A549 (cell line): ENCODE results near the gene ZPBP2.

Source experiments
- POLR2A ChIP-seq: IDR thresholded peaks from 2 replicates; pipeline ENCODE4 v1.6.1; 2012; ENCODE audit warnings: mild to moderate bottlenecking, low read length
- TF ChIP-seq, protein P1 (sequence below): fragments of 150-350 bp; IDR thresholded peaks from 2 replicates; pipeline ENCODE4 v1.6.1; 2014; ENCODE audit warnings: low read depth, mild to moderate bottlenecking, low read length
- TF ChIP-seq, protein P2 (sequence below): IDR thresholded peaks from 2 replicates; pipeline ENCODE4 v1.6.1; 2012
- TF ChIP-seq, protein P3 (sequence below): fragments of >200 bp; sonication (Bioruptor Twin); formaldehyde crosslinking; IDR thresholded peaks from 3 replicates; pipeline ENCODE4 v1.5.1; 2016
- TF ChIP-seq, protein P4 (sequence below): fragments of 450-650 bp; IDR thresholded peaks from 2 replicates; pipeline ENCODE4 v1.6.1; 2014; ENCODE audit warnings: antibody characterized with exemption
- TF ChIP-seq, protein P5 (sequence below): fragments of 200-600 bp; sonication (generic); IDR thresholded peaks from 2 replicates; pipeline ENCODE4 v1.6.1; 2016; ENCODE audit warnings: antibody characterized with exemption, mild to moderate bottlenecking, moderate library complexity

DNA sequence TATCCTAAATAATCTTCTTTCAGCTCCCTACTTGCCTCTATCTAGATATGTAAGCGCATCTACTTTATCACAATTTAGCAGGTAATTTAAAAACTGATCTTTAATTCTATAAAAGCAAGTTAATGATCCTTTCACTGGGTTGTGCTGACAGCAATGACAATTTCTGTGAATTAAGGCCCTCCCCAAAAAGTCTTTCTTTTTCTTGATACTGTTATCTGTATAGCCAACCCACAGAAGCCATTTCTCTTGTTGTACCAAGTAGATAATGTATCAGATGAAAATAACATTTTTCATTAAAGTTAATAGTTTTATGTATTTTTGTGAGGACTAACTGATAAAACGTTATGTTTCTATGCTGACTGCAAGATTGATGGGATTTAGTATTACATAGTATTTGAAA lies 3.8 kb downstream of the ZPBP2 start:
- TF ChIP-seq, protein P1, sequence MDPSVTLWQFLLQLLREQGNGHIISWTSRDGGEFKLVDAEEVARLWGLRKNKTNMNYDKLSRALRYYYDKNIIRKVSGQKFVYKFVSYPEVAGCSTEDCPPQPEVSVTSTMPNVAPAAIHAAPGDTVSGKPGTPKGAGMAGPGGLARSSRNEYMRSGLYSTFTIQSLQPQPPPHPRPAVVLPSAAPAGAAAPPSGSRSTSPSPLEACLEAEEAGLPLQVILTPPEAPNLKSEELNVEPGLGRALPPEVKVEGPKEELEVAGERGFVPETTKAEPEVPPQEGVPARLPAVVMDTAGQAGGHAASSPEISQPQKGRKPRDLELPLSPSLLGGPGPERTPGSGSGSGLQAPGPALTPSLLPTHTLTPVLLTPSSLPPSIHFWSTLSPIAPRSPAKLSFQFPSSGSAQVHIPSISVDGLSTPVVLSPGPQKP, result no peak
- TF ChIP-seq, protein P2, sequence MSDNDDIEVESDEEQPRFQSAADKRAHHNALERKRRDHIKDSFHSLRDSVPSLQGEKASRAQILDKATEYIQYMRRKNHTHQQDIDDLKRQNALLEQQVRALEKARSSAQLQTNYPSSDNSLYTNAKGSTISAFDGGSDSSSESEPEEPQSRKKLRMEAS, result no peak
- TF ChIP-seq, protein P3, sequence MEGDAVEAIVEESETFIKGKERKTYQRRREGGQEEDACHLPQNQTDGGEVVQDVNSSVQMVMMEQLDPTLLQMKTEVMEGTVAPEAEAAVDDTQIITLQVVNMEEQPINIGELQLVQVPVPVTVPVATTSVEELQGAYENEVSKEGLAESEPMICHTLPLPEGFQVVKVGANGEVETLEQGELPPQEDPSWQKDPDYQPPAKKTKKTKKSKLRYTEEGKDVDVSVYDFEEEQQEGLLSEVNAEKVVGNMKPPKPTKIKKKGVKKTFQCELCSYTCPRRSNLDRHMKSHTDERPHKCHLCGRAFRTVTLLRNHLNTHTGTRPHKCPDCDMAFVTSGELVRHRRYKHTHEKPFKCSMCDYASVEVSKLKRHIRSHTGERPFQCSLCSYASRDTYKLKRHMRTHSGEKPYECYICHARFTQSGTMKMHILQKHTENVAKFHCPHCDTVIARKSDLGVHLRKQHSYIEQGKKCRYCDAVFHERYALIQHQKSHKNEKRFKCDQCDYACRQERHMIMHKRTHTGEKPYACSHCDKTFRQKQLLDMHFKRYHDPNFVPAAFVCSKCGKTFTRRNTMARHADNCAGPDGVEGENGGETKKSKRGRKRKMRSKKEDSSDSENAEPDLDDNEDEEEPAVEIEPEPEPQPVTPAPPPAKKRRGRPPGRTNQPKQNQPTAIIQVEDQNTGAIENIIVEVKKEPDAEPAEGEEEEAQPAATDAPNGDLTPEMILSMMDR, result no peak
- TF ChIP-seq, protein P4, sequence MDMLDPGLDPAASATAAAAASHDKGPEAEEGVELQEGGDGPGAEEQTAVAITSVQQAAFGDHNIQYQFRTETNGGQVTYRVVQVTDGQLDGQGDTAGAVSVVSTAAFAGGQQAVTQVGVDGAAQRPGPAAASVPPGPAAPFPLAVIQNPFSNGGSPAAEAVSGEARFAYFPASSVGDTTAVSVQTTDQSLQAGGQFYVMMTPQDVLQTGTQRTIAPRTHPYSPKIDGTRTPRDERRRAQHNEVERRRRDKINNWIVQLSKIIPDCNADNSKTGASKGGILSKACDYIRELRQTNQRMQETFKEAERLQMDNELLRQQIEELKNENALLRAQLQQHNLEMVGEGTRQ, result no peak
- no peak for TF ChIP-seq POLR2A
- TF ChIP-seq, protein P5, sequence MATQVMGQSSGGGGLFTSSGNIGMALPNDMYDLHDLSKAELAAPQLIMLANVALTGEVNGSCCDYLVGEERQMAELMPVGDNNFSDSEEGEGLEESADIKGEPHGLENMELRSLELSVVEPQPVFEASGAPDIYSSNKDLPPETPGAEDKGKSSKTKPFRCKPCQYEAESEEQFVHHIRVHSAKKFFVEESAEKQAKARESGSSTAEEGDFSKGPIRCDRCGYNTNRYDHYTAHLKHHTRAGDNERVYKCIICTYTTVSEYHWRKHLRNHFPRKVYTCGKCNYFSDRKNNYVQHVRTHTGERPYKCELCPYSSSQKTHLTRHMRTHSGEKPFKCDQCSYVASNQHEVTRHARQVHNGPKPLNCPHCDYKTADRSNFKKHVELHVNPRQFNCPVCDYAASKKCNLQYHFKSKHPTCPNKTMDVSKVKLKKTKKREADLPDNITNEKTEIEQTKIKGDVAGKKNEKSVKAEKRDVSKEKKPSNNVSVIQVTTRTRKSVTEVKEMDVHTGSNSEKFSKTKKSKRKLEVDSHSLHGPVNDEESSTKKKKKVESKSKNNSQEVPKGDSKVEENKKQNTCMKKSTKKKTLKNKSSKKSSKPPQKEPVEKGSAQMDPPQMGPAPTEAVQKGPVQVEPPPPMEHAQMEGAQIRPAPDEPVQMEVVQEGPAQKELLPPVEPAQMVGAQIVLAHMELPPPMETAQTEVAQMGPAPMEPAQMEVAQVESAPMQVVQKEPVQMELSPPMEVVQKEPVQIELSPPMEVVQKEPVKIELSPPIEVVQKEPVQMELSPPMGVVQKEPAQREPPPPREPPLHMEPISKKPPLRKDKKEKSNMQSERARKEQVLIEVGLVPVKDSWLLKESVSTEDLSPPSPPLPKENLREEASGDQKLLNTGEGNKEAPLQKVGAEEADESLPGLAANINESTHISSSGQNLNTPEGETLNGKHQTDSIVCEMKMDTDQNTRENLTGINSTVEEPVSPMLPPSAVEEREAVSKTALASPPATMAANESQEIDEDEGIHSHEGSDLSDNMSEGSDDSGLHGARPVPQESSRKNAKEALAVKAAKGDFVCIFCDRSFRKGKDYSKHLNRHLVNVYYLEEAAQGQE, result no peak
